HG02973 (cell line): ENCODE measurements around the gene TPST2.
A peak's percentile ranks its signal among the peaks of the same experiment; 100 is the strongest.

Source experiments
- ATAC-seq: cut with Tn5 transposase; IDR thresholded peaks from one replicate; pipeline ENCODE4 v1.9.1; 2021; ENCODE audit warnings: moderate library complexity; ENCODE audit not compliant: unreplicated experiment

TPST2 gene

GRCh38 chr22:26610996-26611395 lies 21.1 kb upstream of the TPST2 start:
- no peak for ATAC-seq

- peak; percentile 71 for ATAC-seq
These were observed 20.4 kb upstream of the TPST2 start for GRCh38 chr22:26610072-26610958.

GRCh38 chr22:26609287-26609686 lies 19.4 kb upstream of the TPST2 start:
- no peak for ATAC-seq

GRCh38 chr22:26608129-26608528 lies 18.2 kb upstream of the TPST2 start:
- no peak for ATAC-seq

- ATAC-seq = no peak
These were observed 16.7 kb upstream of the TPST2 start for GRCh38 chr22:26606611-26607010.

- ATAC-seq = no peak
These were observed 14.4 kb upstream of the TPST2 start for GRCh38 chr22:26604368-26604767.

GRCh38 chr22:26602127-26602526 lies 12.2 kb upstream of the TPST2 start:
- ATAC-seq = no peak

GRCh38 chr22:26601726-26602125 lies 11.8 kb upstream of the TPST2 start:
- ATAC-seq = no peak

GRCh38 chr22:26599505-26599904 lies 9.6 kb upstream of the TPST2 start:
- no peak for ATAC-seq

- ATAC-seq = no peak
These were observed 7.5 kb upstream of the TPST2 start for GRCh38 chr22:26597480-26597879.

GRCh38 chr22:26597026-26597425 lies 7.1 kb upstream of the TPST2 start:
- no peak for ATAC-seq

- no peak for ATAC-seq
These were observed 3.8 kb upstream of the TPST2 start for GRCh38 chr22:26593763-26594162.

- ATAC-seq = no peak
These were observed 2.5 kb upstream of the TPST2 start for GRCh38 chr22:26592421-26592891.

- peak; percentile 4 for ATAC-seq
These were observed 526 bp downstream of the TPST2 start for GRCh38 chr22:26589367-26589844.

GRCh38 chr22:26588729-26589366 lies 1.1 kb downstream of the TPST2 start:
- ATAC-seq = no peak

- ATAC-seq = no peak
These were observed 1.8 kb downstream of the TPST2 start for GRCh38 chr22:26587991-26588613.

GRCh38 chr22:26586556-26587325 lies 3.2 kb downstream of the TPST2 start:
- ATAC-seq = no peak

- no peak for ATAC-seq
These were observed 4.7 kb downstream of the TPST2 start for GRCh38 chr22:26585104-26585790.

- ATAC-seq = no peak
These were observed 5.9 kb downstream of the TPST2 start for GRCh38 chr22:26584010-26584409.

GRCh38 chr22:26581633-26582168 lies 8.2 kb downstream of the TPST2 start:
- ATAC-seq = no peak
